Right lobe of liver (tissue), 6 donors: Measurements from ENCODE around the gene C2CD5. TPM values are rescaled to one million over a fixed set of nuclear protein-coding genes. Genes with fewer than 3 reads are reported as not detected.
A peak's percentile ranks its signal among the peaks of the same experiment; 100 is the strongest.

Experiments
- ATAC-seq, 4 donors: fragments of 200-7000 bp; cut with Tn5 transposase; one replicate each; pipeline ENCODE4 v1.9.1; 2020; ENCODE audit warnings: mild to moderate bottlenecking in 4 of 4, moderate library complexity in 4 of 4
- DNase-seq, 3 donors: peaks; one replicate each; pipeline ENCODE4 v3.0.0-alpha.2; 2020
- H3K27ac ChIP-seq, 3 donors: fragments of 200-600 bp; one replicate each; pipeline ENCODE4 v1.8.0; 2022
- H3K27me3 ChIP-seq, 2 donors: fragments of 200-600 bp; one replicate each; pipeline ENCODE4 v1.8.0; 2022
- H3K36me3 ChIP-seq, 4 donors: fragments of 200-600 bp; sonication (generic) in 1 of 4; one replicate each; pipeline versions ENCODE4 v1.5.1 to v1.8.0; 2017 to 2022; ENCODE audit warnings: control low read depth in 1 of 4
- H3K4me1 ChIP-seq, 4 donors: fragments of 200-600 bp; sonication (generic) in 1 of 4; one replicate each; pipeline versions ENCODE4 v1.5.1 to v1.8.0; 2017 to 2022; ENCODE audit warnings: control low read depth in 1 of 4
- H3K4me3 ChIP-seq, 3 donors: fragments of 200-600 bp; one replicate each; pipeline ENCODE4 v1.8.0; 2022
- H3K9me3 ChIP-seq, 4 donors: fragments of 200-600 bp; sonication (generic) in 1 of 4; one replicate each; pipeline versions ENCODE4 v1.5.1 to v1.8.0; 2017 to 2022; ENCODE audit warnings: control low read depth in 1 of 4
- CTCF ChIP-seq, 4 donors: fragments of 200-600 bp in 3 of 4; fragments of 450-650 bp in 1 of 4; IDR thresholded peaks; one replicate each; pipeline versions ENCODE4 v1.5.1 to v1.8.0; 2016 to 2022; ENCODE audit warnings: antibody characterized with exemption in 4 of 4, mild to moderate bottlenecking in 2 of 4
- POLR2A ChIP-seq: fragments of 450-650 bp; IDR thresholded peaks from one replicate; pipeline ENCODE4 v1.6.1; 2017; ENCODE audit warnings: antibody characterized with exemption, mild to moderate bottlenecking
- WGBS: methylation state at CpG from one replicate; pipeline ENCODE4 v1.1.6; 2018; ENCODE audit warnings: low coverage, low lambda C conversion rate; ENCODE audit not compliant: insufficient coverage; ENCODE audit errors: missing lambda C conversion rate; 5-methylcytosine and 5-hydroxymethylcytosine counted together
- intact Hi-C, 2 donors: fragments of 100-400 bp; cut with DNase I; formaldehyde crosslinking; loops; one replicate each; pipeline versions ENCODE4 v1.11.2 to v1.14.1; 2022
- total RNA-seq, 6 experiments: library from RNA; depleted of rRNA in 2 of 6; stranded (reverse); fragments of >200 nt in 2 of 6; fragmentation: NEBNext Ultra II Directional in 3 of 6; extraction: Animal tissue kit (Norgen Biotek cat#: 25700) in 3 of 6; gene quantifications; one replicate each; pipeline versions ENCODE4 v1.1.0 to v1.2.4, GENCODE V29; 2016 to 2023
- donor health status: DM: no; HTN: yes; CAD: no.
- donor health status: DM: no; HTN: no; CAD: no.
- donor health status: DM: no; HTN: no; CAD: no.
- donor health status: DM: no; HTN: yes; CAD: no.
- donor health status: DM: no; HTN: yes; CAD: no.

C2CD5 gene
- total RNA-seq, 6 experiments from 2014 or later: 8.5 to 15.1 (median 12.4) TPM

- peak; percentile 57 to 78 (median 68) for DNase-seq
- TF ChIP-seq CTCF (IDR thresholded peaks at IDR 0.05) (no peak), POLR2A (no peak)
- 18% methylated on average over 1 of the region's 1 CpG for WGBS
Measured at GRCh38 chr12:22518060-22518719, 26.2 kb downstream of the C2CD5 start.

GRCh38 chr12:22514875-22515274 is 29.5 kb downstream of the C2CD5 start:
- Histone ChIP-seq H3K4me1 (no peaks in the 10 kb centered on the region), H3K4me3 (no peak overlapping the region), H3K9me3 (no peaks in the 10 kb centered on the region), H3K36me3 (peaks cover 0 to 6% (median 0%) of the 10 kb centered on the region in 4 donors), H3K27ac (no peak overlapping the region), H3K27me3 (no peaks in the 10 kb centered on the region)
- ATAC-seq (no peak), DNase-seq (no peak)
- intact Hi-C loops: no loop called here
- WGBS: 91% methylated on average over 1 of the region's 1 CpG
- no peak for TF ChIP-seq CTCF (IDR thresholded peaks at IDR 0.05)
- TF ChIP-seq POLR2A: no peak

More at GRCh38 chr12:22518060-22518719, 26.2 kb downstream of the C2CD5 start:
- Histone ChIP-seq H3K4me3 (no peak overlapping the region), H3K4me1 (no peaks in the 10 kb centered on the region), H3K36me3 (peaks cover 0 to 8% (median 0%) of the 10 kb centered on the region in 4 donors), H3K27ac (no peak overlapping the region), H3K27me3 (no peaks in the 10 kb centered on the region), H3K9me3 (no peaks in the 10 kb centered on the region)
- ATAC-seq: peak; percentile 69 to 90 (median 84)
- intact Hi-C loops: no loop called here

GRCh38 chr12:22505826-22506225 is 38.5 kb downstream of the C2CD5 start:
- Histone ChIP-seq H3K27me3 (no peaks in the 10 kb centered on the region), H3K36me3 (peaks cover 0 to 5% (median 1%) of the 10 kb centered on the region in 4 donors), H3K4me3 (no peak overlapping the region), H3K9me3 (no peaks in the 10 kb centered on the region), H3K27ac (no peak overlapping the region), H3K4me1 (no peaks in the 10 kb centered on the region)
- DNase-seq: no peak
- no peak for ATAC-seq
- TF ChIP-seq POLR2A (no peak), CTCF (IDR thresholded peaks at IDR 0.05) (no peak)
- 100% methylated on average over 1 of the region's 2 CpGs for WGBS
- intact Hi-C loops: no loop called here

GRCh38 chr12:22500100-22500499 is 44.2 kb downstream of the C2CD5 start:
- no peak for ATAC-seq
- H3K4me3 ChIP-seq: no peak overlapping the region
- no peak overlapping the region for H3K27ac ChIP-seq
- H3K9me3 ChIP-seq: no peaks in the 10 kb centered on the region
- intact Hi-C loops: no loop called here
- WGBS: 74% methylated on average over 3 of the region's 4 CpGs
- no peak for DNase-seq
- no peaks in the 10 kb centered on the region for H3K36me3 ChIP-seq
- H3K27me3 ChIP-seq: no peaks in the 10 kb centered on the region
- no peaks in the 10 kb centered on the region for H3K4me1 ChIP-seq
- TF ChIP-seq CTCF (IDR thresholded peaks at IDR 0.05): no peak
- no peak for TF ChIP-seq POLR2A
